Stimulated activated CD8-positive, alpha-beta memory T cell treated with anti-CD3 and anti-CD28 coated beads, Interleukin-2, amount 100 ng/mL, for 1 hour (primary cell): ENCODE results near the gene EFCAB11.

Experiments
- DNase-seq, 2 donors: peaks; one replicate each; pipeline ENCODE4 v3.0.0-alpha.2; 2020; ENCODE audit warnings: low read depth in 2 of 2

Gene EFCAB11

GRCh38 chr14:89767861-89768268 lies 186.7 kb downstream of the EFCAB11 start:
- DNase-seq = peak; percentile 28 to 31

GRCh38 chr14:89767131-89767530 lies 187.4 kb downstream of the EFCAB11 start:
- no peak for DNase-seq

GRCh38 chr14:89765346-89765745 lies 189.2 kb downstream of the EFCAB11 start:
- DNase-seq = no peak

GRCh38 chr14:89760086-89760485 lies 194.4 kb downstream of the EFCAB11 start:
- DNase-seq = no peak

- no peak for DNase-seq
Observed at GRCh38 chr14:89757313-89757939, 197.1 kb downstream of the EFCAB11 start.

- DNase-seq = no peak
Observed at GRCh38 chr14:89755816-89756215, 198.7 kb downstream of the EFCAB11 start.

- no peak for DNase-seq
Observed at GRCh38 chr14:89753828-89754412, 200.6 kb downstream of the EFCAB11 start.

- DNase-seq = no peak
Observed at GRCh38 chr14:89750908-89751392, 203.6 kb downstream of the EFCAB11 start.

- DNase-seq = no peak
Observed at GRCh38 chr14:89750281-89750755, 204.2 kb downstream of the EFCAB11 start.

GRCh38 chr14:89748004-89748403 lies 206.5 kb downstream of the EFCAB11 start:
- no peak for DNase-seq

GRCh38 chr14:89747126-89747525 lies 207.4 kb downstream of the EFCAB11 start:
- DNase-seq = no peak

- no peak for DNase-seq
Observed at GRCh38 chr14:89746654-89747053, 207.9 kb downstream of the EFCAB11 start.

GRCh38 chr14:89746135-89746534 lies 208.4 kb downstream of the EFCAB11 start:
- DNase-seq = no peak
